SH-SY5Y (cell line): Measurements from ENCODE around the gene PMAIP1.

Experiments used
- GATA2 ChIP-seq: IDR thresholded peaks from 2 replicates; pipeline ENCODE4 v1.6.1; 2011; ENCODE audit warnings: mild to moderate bottlenecking, low read depth, low read length
- GATA3 ChIP-seq: IDR thresholded peaks from 2 replicates; pipeline ENCODE4 v1.6.1; 2011; ENCODE audit warnings: low read depth, mild to moderate bottlenecking, low read length, moderate library complexity

- TF ChIP-seq GATA3 (no peak), GATA2 (no peak)
These were observed 25.6 kb upstream of the PMAIP1 start for GRCh38 chr18:59874166-59874565.
